GM20431 (cell line): ENCODE data around the gene CYB561A3.

ENCODE experiments used
- in situ Hi-C: fragments of 300-500 bp; cut with MseI, MboI; formaldehyde crosslinking; loops from one replicate; pipeline ENCODE4 v1.15.0; 2020; ENCODE audit warnings: low sequenced_read_pairs; ENCODE audit not compliant: unreplicated experiment

The CYB561A3 gene

GRCh38 chr11:61347916-61348461 lies 13.7 kb downstream of the CYB561A3 start:
- in situ Hi-C loops, result no loop called here

- in situ Hi-C loops, result no loop called here
Measured at GRCh38 chr11:61345954-61346843, 15.5 kb downstream of the CYB561A3 start.

- in situ Hi-C loops, result no loop called here
Measured at GRCh38 chr11:61345170-61345610, 16.5 kb downstream of the CYB561A3 start.

- in situ Hi-C loops, result no loop called here
Measured at GRCh38 chr11:61343792-61344745, 17.6 kb downstream of the CYB561A3 start.

DNA sequence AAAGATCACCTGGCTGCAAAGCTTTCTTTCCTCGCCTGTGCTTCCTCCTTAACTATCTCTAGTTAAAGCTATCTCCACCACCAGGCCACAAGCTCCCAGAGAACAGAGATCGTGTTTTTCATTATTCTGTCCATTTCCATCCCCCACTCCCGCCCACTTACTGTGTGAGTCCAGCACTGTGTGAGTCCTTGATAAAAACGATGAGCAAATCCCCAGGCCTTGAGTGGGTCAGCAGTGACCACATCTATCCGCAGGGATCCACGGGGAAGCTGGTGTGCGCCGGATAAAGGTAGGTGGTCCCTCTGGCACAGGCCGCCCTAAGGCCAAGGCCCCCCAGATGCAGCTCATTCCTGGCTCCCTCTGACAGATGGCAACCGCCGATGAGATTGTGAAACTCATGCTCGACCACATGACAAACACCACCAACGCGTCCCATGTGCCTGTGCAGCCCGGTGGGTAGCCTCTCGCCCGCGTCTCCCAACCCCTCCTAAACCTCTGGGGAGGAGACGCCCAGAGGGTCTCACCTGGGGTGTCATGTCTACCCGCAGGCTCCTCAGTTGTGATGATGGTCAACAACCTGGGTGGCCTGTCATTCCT lies 19.4 kb downstream of the CYB561A3 start:
- in situ Hi-C loops, result no loop called here

GRCh38 chr11:61341706-61342105 lies 20.0 kb downstream of the CYB561A3 start:
- in situ Hi-C loops, result no loop called here

DNA sequence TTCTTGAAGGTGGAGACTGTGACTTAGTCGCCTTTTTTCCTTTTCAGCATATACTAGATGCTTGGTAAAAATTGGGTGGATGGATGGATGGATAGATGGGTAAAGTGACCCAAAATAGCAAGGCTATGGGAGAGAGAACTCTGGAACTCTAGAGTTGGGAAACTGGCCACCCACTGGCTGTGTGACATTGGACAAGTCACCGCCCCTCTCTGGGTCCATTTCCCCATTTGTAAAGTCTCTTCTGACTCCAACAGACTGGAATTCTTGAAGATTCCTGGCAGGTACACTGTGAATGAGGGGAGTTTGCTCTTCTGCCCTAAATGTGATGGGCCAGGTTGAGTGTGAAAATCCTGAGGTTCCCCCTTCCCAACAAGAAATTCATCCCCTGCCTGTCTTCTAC lies 20.7 kb downstream of the CYB561A3 start:
- in situ Hi-C loops, result no loop called here

- in situ Hi-C loops, result loop anchor here (10.0 kb wide), 1 partner anchor 45 kb away; no protein-coding TSS in a partner anchor
Measured at GRCh38 chr11:61339490-61339878, 22.2 kb downstream of the CYB561A3 start.

- in situ Hi-C loops, result loop anchor here (10.0 kb wide), 1 partner anchor 46 kb away; no protein-coding TSS in a partner anchor
Measured at GRCh38 chr11:61338783-61339489, 22.7 kb downstream of the CYB561A3 start.

- in situ Hi-C loops, result loop anchor here (10.0 kb wide), 1 partner anchor 47 kb away; no protein-coding TSS in a partner anchor
Measured at GRCh38 chr11:61337706-61338470, 23.8 kb downstream of the CYB561A3 start.

DNA sequence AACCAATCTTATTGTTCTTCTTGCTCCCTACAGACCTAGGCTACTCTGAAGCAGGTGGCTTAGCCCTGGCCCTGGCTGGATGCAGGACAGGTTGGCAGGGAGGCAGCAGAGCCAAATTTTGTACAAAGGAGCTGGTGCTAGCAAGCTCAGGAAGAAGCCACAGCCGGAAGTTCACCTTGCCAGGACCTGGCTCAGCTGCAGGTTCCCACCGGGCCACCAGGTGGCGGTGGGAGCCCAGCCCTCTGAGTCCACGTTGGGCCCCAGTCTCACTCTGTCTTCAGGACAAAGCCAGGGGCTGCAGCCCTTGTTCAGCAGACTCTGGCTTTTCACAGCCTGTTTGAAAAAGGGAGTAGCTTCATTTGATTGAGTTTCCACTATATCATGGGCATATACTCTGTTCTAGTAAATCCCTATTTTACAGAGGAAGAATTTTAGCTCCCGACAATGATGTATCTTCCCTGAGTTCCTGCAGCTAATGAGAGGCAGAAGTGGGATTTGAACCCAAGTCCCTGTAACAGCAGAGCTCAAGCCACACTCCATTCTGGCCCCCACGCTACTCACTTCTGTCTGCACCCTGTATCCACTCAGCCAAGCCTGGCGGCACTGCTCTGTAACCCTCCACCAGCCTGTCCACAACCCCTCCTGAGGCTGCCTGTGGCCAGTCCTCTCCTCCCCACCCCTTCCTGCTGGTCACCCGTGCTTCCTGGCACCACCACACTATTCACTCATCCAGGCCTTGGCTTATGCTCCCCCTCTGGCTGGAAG lies 25.3 kb downstream of the CYB561A3 start:
- in situ Hi-C loops, result loop anchor here (10.0 kb wide), 1 partner anchor 48 kb away; no protein-coding TSS in a partner anchor

DNA sequence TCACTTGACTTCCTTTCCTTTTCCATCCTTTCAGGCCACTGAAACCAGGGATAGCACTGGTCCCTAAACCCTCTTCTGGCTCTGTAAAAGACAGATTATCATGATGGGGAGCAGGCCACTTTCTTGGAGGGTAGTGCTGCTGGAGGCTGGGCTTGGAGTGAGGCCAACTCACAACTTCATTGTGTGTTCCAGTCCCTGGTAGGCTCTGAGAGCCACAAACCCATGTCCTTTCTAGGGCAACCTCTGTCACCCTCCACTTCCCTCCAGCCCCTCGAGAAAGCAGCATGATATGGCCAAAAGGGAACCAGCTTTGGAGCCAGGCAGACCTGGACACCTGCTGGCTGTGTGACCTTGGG lies 26.3 kb downstream of the CYB561A3 start:
- in situ Hi-C loops, result loop anchor here (10.0 kb wide), 1 partner anchor 49 kb away; no protein-coding TSS in a partner anchor

- in situ Hi-C loops, result loop anchor here (10.0 kb wide), 1 partner anchor 50 kb away; no protein-coding TSS in a partner anchor
Measured at GRCh38 chr11:61334434-61335354, 27.0 kb downstream of the CYB561A3 start.

- in situ Hi-C loops, result loop anchor here (10.0 kb wide), 1 partner anchor 51 kb away; no protein-coding TSS in a partner anchor
Measured at GRCh38 chr11:61333550-61334433, 27.9 kb downstream of the CYB561A3 start.

GRCh38 chr11:61332797-61333549 lies 28.7 kb downstream of the CYB561A3 start, which contains the start of the genes DDB1 and TKFC:
Gene DDB1, minus strand, starts transcription at chr11:61333105. Its CDS starts 137 bp downstream, at chr11:61332968.
Gene TKFC, plus strand, starts transcription at chr11:61333228. Its CDS starts 1,501 bp downstream, at chr11:61334729.
- in situ Hi-C loops, result loop anchor here (10.0 kb wide), 1 partner anchor 52 kb away; no protein-coding TSS in a partner anchor
